Keratinocyte (primary cell): ENCODE measurements around the gene IRAK2.

Source experiments
- EZH2 ChIP-seq: IDR thresholded peaks from one replicate; pipeline ENCODE4 v1.6.1; 2012; ENCODE audit warnings: inconsistent platforms, mild to moderate bottlenecking, low read length, moderate library complexity
- TF ChIP-seq, protein P1 (sequence below), 3 experiments: IDR thresholded peaks in 1 of 3; conservative IDR thresholded peaks in 1 of 3; optimal IDR thresholded peaks in 1 of 3; 2 replicates in 2 of 3; 3 replicates in 1 of 3; pipeline versions ENCODE3 to v1.5.1; 2011; ENCODE audit warnings: low read length in 3 of 3, mild to moderate bottlenecking in 3 of 3, moderate library complexity in 2 of 3, control low read depth in 1 of 3, inconsistent platforms in 1 of 3; ENCODE audit not compliant: insufficient read depth in 2 of 3; ENCODE audit errors: extremely low read depth in 1 of 3

- no peak for TF ChIP-seq EZH2
- TF ChIP-seq, protein P1, sequence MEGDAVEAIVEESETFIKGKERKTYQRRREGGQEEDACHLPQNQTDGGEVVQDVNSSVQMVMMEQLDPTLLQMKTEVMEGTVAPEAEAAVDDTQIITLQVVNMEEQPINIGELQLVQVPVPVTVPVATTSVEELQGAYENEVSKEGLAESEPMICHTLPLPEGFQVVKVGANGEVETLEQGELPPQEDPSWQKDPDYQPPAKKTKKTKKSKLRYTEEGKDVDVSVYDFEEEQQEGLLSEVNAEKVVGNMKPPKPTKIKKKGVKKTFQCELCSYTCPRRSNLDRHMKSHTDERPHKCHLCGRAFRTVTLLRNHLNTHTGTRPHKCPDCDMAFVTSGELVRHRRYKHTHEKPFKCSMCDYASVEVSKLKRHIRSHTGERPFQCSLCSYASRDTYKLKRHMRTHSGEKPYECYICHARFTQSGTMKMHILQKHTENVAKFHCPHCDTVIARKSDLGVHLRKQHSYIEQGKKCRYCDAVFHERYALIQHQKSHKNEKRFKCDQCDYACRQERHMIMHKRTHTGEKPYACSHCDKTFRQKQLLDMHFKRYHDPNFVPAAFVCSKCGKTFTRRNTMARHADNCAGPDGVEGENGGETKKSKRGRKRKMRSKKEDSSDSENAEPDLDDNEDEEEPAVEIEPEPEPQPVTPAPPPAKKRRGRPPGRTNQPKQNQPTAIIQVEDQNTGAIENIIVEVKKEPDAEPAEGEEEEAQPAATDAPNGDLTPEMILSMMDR (optimal IDR thresholded peaks at IDR 0.05 in 1 of 3, IDR thresholded peaks at IDR 0.05 in 1 of 3, conservative IDR thresholded peaks at IDR 0.05 in 1 of 3; ENCODE audit: extremely low read depth in 1 of 3, insufficient read depth in 2 of 3, low read length in 3 of 3), result no peak
Observed at GRCh38 chr3:10249833-10250232, 85.1 kb downstream of the IRAK2 start.
